Natural killer cell treated with Interleukin-12 subunit alpha and Interleukin-12 subunit beta and Interleukin-15 and Interleukin-18, amount 100 ng/mL, for 72 hours (primary cell): ENCODE measurements around the gene KRT80. TPM values are rescaled to one million over a fixed set of nuclear protein-coding genes. Genes with fewer than 3 reads are reported as not detected.

Experiments used
- ATAC-seq, 2 donors: fragments of 150-1000 bp; cut with Tn5 transposase in 1 of 2; sonication (Bioruptor Pico), chemical (Tn5 transposase) in 1 of 2; 2 replicates each; pipeline ENCODE4 v1.10.0; 2021
- DNase-seq: peaks from one replicate; pipeline ENCODE4 v3.0.0; 2022; ENCODE audit warnings: low spot score
- H3K27ac Mint-ChIP-seq, 2 donors: 1 replicate in 1 of 2; 2 replicates in 1 of 2; pipeline ENCODE4 v1.8.0; 2022; ENCODE audit warnings: mixed read lengths in 2 of 2, mild to moderate bottlenecking in 1 of 2, moderate library complexity in 1 of 2
- H3K27me3 Mint-ChIP-seq, 2 donors: 1 replicate in 1 of 2; 2 replicates in 1 of 2; pipeline ENCODE4 v1.8.0; 2022; ENCODE audit warnings: mixed read lengths in 2 of 2
- H3K36me3 Mint-ChIP-seq: one replicate; pipeline ENCODE4 v1.8.0; 2022; ENCODE audit warnings: mixed read lengths
- H3K4me1 Mint-ChIP-seq, 2 donors: 1 replicate in 1 of 2; 2 replicates in 1 of 2; pipeline ENCODE4 v1.8.0; 2022; ENCODE audit warnings: low read depth in 2 of 2, mixed read lengths in 2 of 2, mild to moderate bottlenecking in 1 of 2
- H3K4me3 Mint-ChIP-seq: one replicate; pipeline ENCODE4 v1.8.0; 2022; ENCODE audit warnings: mixed read lengths
- H3K9me3 Mint-ChIP-seq: 2 replicates; pipeline ENCODE4 v1.8.0; 2022; ENCODE audit warnings: mixed read lengths
- total RNA-seq, 2 donors: library from RNA; stranded (reverse); gene quantifications; one replicate each; pipeline ENCODE4 v1.2.3, GENCODE V29; 2022

The KRT80 gene
- total RNA-seq, 2 donors from 2014 or later: not detected

GRCh38 chr12:52165096-52165855, 26.5 kb downstream of the KRT80 start:
- peaks cover 5 to 16% of the 10 kb centered on the region in 2 donors for H3K4me1 Mint-ChIP-seq
- no peak for DNase-seq
- H3K36me3 Mint-ChIP-seq: no peaks in the 10 kb centered on the region
- H3K27ac Mint-ChIP-seq: no peak overlapping the region
- no peak overlapping the region for H3K4me3 Mint-ChIP-seq
- no peaks in the 10 kb centered on the region for H3K9me3 Mint-ChIP-seq
- H3K27me3 Mint-ChIP-seq: peaks cover 0 to 5% of the 10 kb centered on the region in 2 donors
- ATAC-seq: no peak

DNA sequence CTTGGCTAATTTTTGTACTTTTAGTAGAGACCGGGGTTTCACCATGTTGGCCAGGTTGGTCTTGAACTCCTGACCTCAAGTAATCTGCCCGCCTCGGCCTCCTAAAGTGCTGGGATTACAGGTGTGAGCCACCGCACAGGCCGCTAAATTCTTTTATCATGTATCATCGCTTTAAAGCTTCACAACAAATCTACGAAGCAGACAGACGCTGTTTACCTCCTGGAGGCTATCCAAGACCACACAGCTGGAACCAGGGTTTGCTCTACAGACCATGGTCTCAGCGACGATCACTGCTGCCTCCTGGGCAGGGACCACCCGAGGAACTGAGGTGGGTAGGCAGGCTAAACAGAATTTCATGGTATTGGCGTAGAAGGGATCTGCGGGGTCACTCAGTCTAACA, 27.2 kb downstream of the KRT80 start:
- H3K4me1 Mint-ChIP-seq: peaks cover 5 to 16% of the 10 kb centered on the region in 2 donors

DNA sequence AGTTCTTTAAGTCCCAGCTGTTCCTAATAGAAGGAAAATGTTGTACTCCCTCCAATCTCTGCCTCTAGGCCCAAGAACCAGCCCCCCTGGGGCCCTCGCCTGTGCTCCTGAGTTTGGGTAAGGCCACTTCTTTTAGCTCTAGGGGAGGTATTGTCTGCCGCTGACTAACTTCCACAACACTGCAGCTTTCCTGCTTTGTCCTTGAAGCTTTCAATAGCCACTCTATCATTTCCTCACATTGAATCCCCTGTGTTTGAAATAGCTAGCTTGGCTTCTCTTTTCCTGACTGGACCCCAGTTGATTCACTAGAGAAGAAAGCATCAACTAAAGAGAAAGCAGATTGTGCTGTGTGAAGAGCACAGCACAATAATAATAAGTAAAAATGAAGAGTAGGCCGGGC, 28.8 kb downstream of the KRT80 start:
- no peak for ATAC-seq

More for the DNA sequence above, 27.2 kb downstream of the KRT80 start:
- DNase-seq: no peak
- no peaks in the 10 kb centered on the region for H3K9me3 Mint-ChIP-seq
- H3K27ac Mint-ChIP-seq: no peak overlapping the region
- peaks cover 0 to 5% of the 10 kb centered on the region in 2 donors for H3K27me3 Mint-ChIP-seq
- no peaks in the 10 kb centered on the region for H3K36me3 Mint-ChIP-seq
- ATAC-seq: no peak
- no peak overlapping the region for H3K4me3 Mint-ChIP-seq

GRCh38 chr12:52160200-52160599, 31.6 kb downstream of the KRT80 start:
- H3K27me3 Mint-ChIP-seq: no peaks in the 10 kb centered on the region
- no peak for DNase-seq
- no peak overlapping the region for H3K4me3 Mint-ChIP-seq
- no peak for ATAC-seq
- H3K4me1 Mint-ChIP-seq: peaks cover 5 to 16% of the 10 kb centered on the region in 2 donors
- no peak overlapping the region for H3K27ac Mint-ChIP-seq
- no peaks in the 10 kb centered on the region for H3K9me3 Mint-ChIP-seq
- no peaks in the 10 kb centered on the region for H3K36me3 Mint-ChIP-seq

More for the DNA sequence above, 28.8 kb downstream of the KRT80 start:
- Mint-ChIP-seq H3K27ac (no peak overlapping the region), H3K4me1 (peaks cover 5 to 16% of the 10 kb centered on the region in 2 donors), H3K9me3 (no peaks in the 10 kb centered on the region), H3K27me3 (peaks cover 0 to 5% of the 10 kb centered on the region in 2 donors), H3K36me3 (no peaks in the 10 kb centered on the region), H3K4me3 (no peak overlapping the region)
- no peak for DNase-seq

DNA sequence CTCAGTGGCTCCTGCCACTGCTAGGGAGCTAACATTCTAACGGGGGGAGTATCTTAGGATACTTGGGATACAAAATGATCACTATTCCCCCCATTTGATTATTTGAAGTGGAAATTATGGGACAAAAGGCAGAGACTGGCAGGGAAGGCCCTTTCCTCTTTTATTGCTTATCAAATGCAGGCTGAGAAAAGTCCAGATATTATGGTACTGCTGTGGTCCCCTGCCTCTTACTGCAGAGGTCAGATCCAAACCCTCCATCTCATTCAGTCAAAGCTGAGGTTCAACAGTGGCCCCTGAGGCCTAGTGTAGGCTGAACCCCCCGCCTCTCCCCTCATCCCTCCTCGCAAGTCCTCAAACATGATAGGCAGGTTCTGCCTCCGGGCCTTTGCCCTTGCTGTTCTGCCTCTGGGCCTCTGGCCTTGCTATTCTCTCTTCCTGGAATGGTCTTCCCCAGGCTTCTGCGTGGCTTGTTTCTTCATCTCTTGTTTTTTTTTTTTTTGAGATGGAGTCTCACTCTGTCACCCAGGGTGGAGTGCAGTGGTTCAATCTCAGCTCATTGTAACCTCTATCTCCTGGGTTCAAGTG, 34.2 kb downstream of the KRT80 start:
- Mint-ChIP-seq H3K27ac (no peak overlapping the region), H3K36me3 (no peaks in the 10 kb centered on the region), H3K9me3 (no peaks in the 10 kb centered on the region), H3K27me3 (no peaks in the 10 kb centered on the region), H3K4me1 (peaks cover 5 to 16% of the 10 kb centered on the region in 2 donors), H3K4me3 (no peak overlapping the region)
- DNase-seq (no peak), ATAC-seq (no peak)

GRCh38 chr12:52156757-52157565, 34.9 kb downstream of the KRT80 start:
- no peaks in the 10 kb centered on the region for H3K36me3 Mint-ChIP-seq
- no peak overlapping the region for H3K27ac Mint-ChIP-seq
- no peaks in the 10 kb centered on the region for H3K27me3 Mint-ChIP-seq
- H3K9me3 Mint-ChIP-seq: no peaks in the 10 kb centered on the region
- DNase-seq: no peak
- peak in 1 of 2 donors; percentile 73 for ATAC-seq
- no peak overlapping the region for H3K4me3 Mint-ChIP-seq
- peaks cover 5 to 10% of the 10 kb centered on the region in 2 donors for H3K4me1 Mint-ChIP-seq

- Mint-ChIP-seq H3K36me3 (no peaks in the 10 kb centered on the region), H3K27me3 (no peaks in the 10 kb centered on the region), H3K9me3 (no peaks in the 10 kb centered on the region), H3K27ac (no peak overlapping the region), H3K4me1 (peaks cover 6 to 9% of the 10 kb centered on the region in 2 donors), H3K4me3 (no peak overlapping the region)
- no peak for DNase-seq
- ATAC-seq: no peak
Measured at GRCh38 chr12:52156311-52156710, 35.5 kb downstream of the KRT80 start.

GRCh38 chr12:52155048-52155868, 36.6 kb downstream of the KRT80 start:
- DNase-seq (no peak), ATAC-seq (no peak)
- no peaks in the 10 kb centered on the region for H3K9me3 Mint-ChIP-seq
- no peaks in the 10 kb centered on the region for H3K36me3 Mint-ChIP-seq
- H3K4me1 Mint-ChIP-seq: peaks cover 5 to 7% of the 10 kb centered on the region in 2 donors
- H3K27ac Mint-ChIP-seq: no peak overlapping the region
- H3K4me3 Mint-ChIP-seq: no peak overlapping the region
- H3K27me3 Mint-ChIP-seq: no peaks in the 10 kb centered on the region

GRCh38 chr12:52152905-52153317, 38.9 kb downstream of the KRT80 start:
- Mint-ChIP-seq H3K27me3 (no peaks in the 10 kb centered on the region), H3K9me3 (no peaks in the 10 kb centered on the region), H3K27ac (no peak overlapping the region), H3K4me3 (no peak overlapping the region), H3K36me3 (no peaks in the 10 kb centered on the region), H3K4me1 (peaks cover 5 to 7% of the 10 kb centered on the region in 2 donors)
- DNase-seq (no peak), ATAC-seq (no peak)

- no peaks in the 10 kb centered on the region for H3K27me3 Mint-ChIP-seq
- peaks cover 5 to 7% of the 10 kb centered on the region in 2 donors for H3K4me1 Mint-ChIP-seq
- DNase-seq: peak; percentile 72
- H3K27ac Mint-ChIP-seq: peak overlapping the region; percentile 7 to 37
- no peaks in the 10 kb centered on the region for H3K36me3 Mint-ChIP-seq
- no peaks in the 10 kb centered on the region for H3K9me3 Mint-ChIP-seq
- H3K4me3 Mint-ChIP-seq: peak overlapping the region; percentile 27
- peak; percentile 78 to 81 for ATAC-seq
Measured at GRCh38 chr12:52151837-52152783, 39.7 kb downstream of the KRT80 start.

DNA sequence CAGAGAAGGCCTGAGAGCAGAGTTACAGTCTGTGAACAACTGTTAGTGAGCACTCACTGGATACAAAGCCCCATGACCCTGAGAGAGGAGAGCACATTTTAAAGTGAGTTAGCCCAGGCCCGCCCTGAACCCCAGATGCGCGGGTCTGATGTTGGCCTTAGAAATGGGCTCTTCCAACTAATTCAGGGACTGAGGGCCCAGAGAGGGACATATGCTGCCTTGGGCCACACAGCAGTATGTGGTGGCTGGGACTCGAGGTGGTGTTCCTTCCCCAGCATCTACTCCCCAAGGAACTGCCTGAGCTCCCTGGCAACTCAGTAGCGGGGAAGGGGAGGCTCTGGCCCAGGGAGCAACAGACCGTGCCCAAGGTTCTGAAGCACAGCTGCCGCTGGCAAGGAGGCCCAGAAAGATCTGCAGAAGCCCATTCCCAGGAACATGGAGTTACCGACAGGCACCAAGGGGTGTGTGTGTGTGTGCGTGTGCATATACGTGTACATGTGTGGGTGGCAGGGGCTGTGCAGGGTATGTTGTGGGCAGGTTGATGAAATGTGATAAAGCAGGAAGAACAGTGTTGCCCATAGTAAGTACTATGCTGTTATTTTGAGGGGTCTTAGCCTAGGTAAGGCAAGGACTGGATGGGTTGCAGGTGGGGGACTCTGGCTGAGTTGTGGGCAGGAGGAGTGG, 40.5 kb downstream of the KRT80 start:
- DNase-seq (no peak), ATAC-seq (no peak)
- peaks cover 5 to 7% of the 10 kb centered on the region in 2 donors for H3K4me1 Mint-ChIP-seq
- H3K4me3 Mint-ChIP-seq: peak overlapping the region; percentile 27
- H3K36me3 Mint-ChIP-seq: no peaks in the 10 kb centered on the region
- H3K27ac Mint-ChIP-seq: peak overlapping the region; percentile 7 to 37
- H3K9me3 Mint-ChIP-seq: no peaks in the 10 kb centered on the region
- no peaks in the 10 kb centered on the region for H3K27me3 Mint-ChIP-seq

GRCh38 chr12:52149651-52150241, 42.1 kb downstream of the KRT80 start:
- H3K4me3 Mint-ChIP-seq: no peak overlapping the region
- ATAC-seq (no peak), DNase-seq (no peak)
- H3K27me3 Mint-ChIP-seq: no peaks in the 10 kb centered on the region
- no peaks in the 10 kb centered on the region for H3K9me3 Mint-ChIP-seq
- H3K4me1 Mint-ChIP-seq: peaks cover 5 to 7% of the 10 kb centered on the region in 2 donors
- no peak overlapping the region for H3K27ac Mint-ChIP-seq
- H3K36me3 Mint-ChIP-seq: no peaks in the 10 kb centered on the region
